ENCODE results near the gene SFRP4. TPM values are rescaled to one million over a fixed set of nuclear protein-coding genes. Genes with fewer than 3 reads are reported as not detected.

The SFRP4 gene
- total RNA-seq, 1 donor from 2014 or later, result 0.39 TPM

DNA sequence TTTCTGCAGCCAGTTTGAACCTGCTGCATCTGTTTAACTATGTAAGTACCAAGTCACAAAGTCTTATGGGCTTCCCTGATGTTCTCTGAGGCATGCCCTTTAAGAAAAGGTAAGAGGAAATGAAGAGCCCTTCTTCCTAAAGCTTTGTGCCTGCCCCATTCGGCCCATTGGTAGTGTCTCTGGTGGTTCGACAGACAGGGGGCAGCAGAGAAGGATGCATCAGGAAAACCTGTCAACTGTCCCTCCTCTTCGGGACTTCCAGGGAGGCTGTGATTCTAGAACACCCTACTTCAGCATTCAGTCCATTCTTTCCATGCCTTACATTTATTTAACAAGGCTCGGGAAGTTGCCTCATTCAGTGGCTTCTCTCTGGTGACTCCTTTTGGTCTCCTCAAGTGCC is 1.9 kb upstream of the SFRP4 start:
- Histone ChIP-seq H3K9ac (ENCODE audit: low read length) (no peak overlapping the region), H3K4me3 (ENCODE audit: insufficient read depth, low read depth, low read length) (no peak overlapping the region), H3K36me3 (ENCODE audit: insufficient read depth, low read length) (no peaks in the 10 kb centered on the region), H3K9me3 (ENCODE audit: insufficient read depth, low read depth, low read length) (no peaks in the 10 kb centered on the region), H3K4me1 (ENCODE audit: insufficient read depth, low read length) (peaks cover 28% of the 10 kb centered on the region), H3K4me2 (ENCODE audit: low read length) (no peak overlapping the region), H3K27me3 (ENCODE audit: insufficient read depth, low read length) (peaks cover 17% of the 10 kb centered on the region), H3K79me2 (ENCODE audit: insufficient read depth, low read length) (peaks cover 19% of the 10 kb centered on the region), H4K20me1 (ENCODE audit: insufficient read depth, low read length) (no peaks in the 10 kb centered on the region), H2AFZ (ENCODE audit: low read depth, low read length) (no peak overlapping the region), H3K27ac (ENCODE audit: low read depth, low read length) (no peak overlapping the region)
- Mint-ChIP-seq H3K27me3 (ENCODE audit: low read depth, unreplicated experiment) (peaks cover 45% of the 10 kb centered on the region), H3K36me3 (ENCODE audit: low read depth, unreplicated experiment) (no peaks in the 10 kb centered on the region), H3K9me3 (ENCODE audit: unreplicated experiment) (no peaks in the 10 kb centered on the region), H3K4me1 (ENCODE audit: low read depth, unreplicated experiment) (peaks cover 4% of the 10 kb centered on the region), H3K27ac (ENCODE audit: unreplicated experiment) (no peak overlapping the region), H3K4me3 (ENCODE audit: unreplicated experiment) (no peak overlapping the region)
- no peak for TF ChIP-seq EZH2 (IDR thresholded peaks at IDR 0.05; ENCODE audit: insufficient read depth, low read length)
- TF ChIP-seq, protein P1, sequence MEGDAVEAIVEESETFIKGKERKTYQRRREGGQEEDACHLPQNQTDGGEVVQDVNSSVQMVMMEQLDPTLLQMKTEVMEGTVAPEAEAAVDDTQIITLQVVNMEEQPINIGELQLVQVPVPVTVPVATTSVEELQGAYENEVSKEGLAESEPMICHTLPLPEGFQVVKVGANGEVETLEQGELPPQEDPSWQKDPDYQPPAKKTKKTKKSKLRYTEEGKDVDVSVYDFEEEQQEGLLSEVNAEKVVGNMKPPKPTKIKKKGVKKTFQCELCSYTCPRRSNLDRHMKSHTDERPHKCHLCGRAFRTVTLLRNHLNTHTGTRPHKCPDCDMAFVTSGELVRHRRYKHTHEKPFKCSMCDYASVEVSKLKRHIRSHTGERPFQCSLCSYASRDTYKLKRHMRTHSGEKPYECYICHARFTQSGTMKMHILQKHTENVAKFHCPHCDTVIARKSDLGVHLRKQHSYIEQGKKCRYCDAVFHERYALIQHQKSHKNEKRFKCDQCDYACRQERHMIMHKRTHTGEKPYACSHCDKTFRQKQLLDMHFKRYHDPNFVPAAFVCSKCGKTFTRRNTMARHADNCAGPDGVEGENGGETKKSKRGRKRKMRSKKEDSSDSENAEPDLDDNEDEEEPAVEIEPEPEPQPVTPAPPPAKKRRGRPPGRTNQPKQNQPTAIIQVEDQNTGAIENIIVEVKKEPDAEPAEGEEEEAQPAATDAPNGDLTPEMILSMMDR (IDR thresholded peaks at IDR 0.05; ENCODE audit: insufficient read depth, low read depth, low read length), result no peak
- FAIRE-seq (no peak), DNase-seq (ENCODE audit: low read depth) (no peak)

DNA sequence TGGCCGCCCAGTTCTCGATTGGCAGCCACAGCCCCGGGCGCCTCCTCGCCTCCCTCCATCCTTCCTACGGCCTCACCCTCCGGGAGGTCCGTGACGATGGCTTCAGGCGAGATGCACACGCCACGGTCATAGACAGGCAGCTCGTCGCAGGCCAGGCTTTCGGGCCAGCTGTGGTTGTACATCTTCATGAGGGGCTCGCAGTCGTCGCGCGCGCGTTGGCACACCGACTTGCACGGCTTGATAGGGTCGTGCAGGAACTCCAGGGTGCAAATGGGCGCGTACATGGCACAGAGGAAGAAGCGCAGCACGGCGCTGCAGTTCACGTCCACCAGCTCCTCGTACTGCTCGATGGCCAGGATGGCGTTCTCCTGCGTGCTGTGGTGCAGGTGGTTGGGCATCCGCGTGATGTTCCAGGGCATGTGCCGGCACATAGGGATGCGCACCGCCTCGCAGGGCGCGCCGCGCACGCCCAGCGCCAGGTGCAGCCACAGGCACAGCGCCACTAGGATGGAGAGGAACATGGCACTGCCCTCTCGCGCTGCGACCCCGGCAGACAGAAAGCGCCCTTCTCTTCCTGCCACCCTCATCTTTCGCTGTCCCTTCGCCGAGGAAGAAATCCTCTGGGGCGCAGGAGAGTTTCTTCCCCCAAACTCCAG is 472 bp downstream of the SFRP4 start:
- H3K36me3 ChIP-seq (ENCODE audit: insufficient read depth, low read length), result no peaks in the 10 kb centered on the region
- peaks cover 2% of the 10 kb centered on the region for H3K4me1 Mint-ChIP-seq (ENCODE audit: low read depth, unreplicated experiment)
- H3K27ac Mint-ChIP-seq (ENCODE audit: unreplicated experiment), result no peak overlapping the region
- peak; percentile 22 for DNase-seq (ENCODE audit: low read depth)
- no peaks in the 10 kb centered on the region for H3K9me3 ChIP-seq (ENCODE audit: insufficient read depth, low read depth, low read length)
- TF ChIP-seq, protein P1 (IDR thresholded peaks at IDR 0.05; ENCODE audit: insufficient read depth, low read depth, low read length), result no peak
- peak; percentile 75 for TF ChIP-seq EZH2 (IDR thresholded peaks at IDR 0.05; ENCODE audit: insufficient read depth, low read length)
- H3K27me3 Mint-ChIP-seq (ENCODE audit: low read depth, unreplicated experiment), result peaks cover 44% of the 10 kb centered on the region
- no peaks in the 10 kb centered on the region for H4K20me1 ChIP-seq (ENCODE audit: insufficient read depth, low read length)
- no peaks in the 10 kb centered on the region for H3K36me3 Mint-ChIP-seq (ENCODE audit: low read depth, unreplicated experiment)
- no peak overlapping the region for H3K27ac ChIP-seq (ENCODE audit: low read depth, low read length)
- H3K9ac ChIP-seq (ENCODE audit: low read length), result peak overlapping the region; percentile 72
- no peak for FAIRE-seq
- H3K79me2 ChIP-seq (ENCODE audit: insufficient read depth, low read length), result no peaks in the 10 kb centered on the region
- peak overlapping the region; percentile 52 for H3K4me3 Mint-ChIP-seq (ENCODE audit: unreplicated experiment)
- peaks cover 28% of the 10 kb centered on the region for H3K4me1 ChIP-seq (ENCODE audit: insufficient read depth, low read length)
- peak overlapping the region; percentile 54 for H3K4me3 ChIP-seq (ENCODE audit: insufficient read depth, low read depth, low read length)
- H3K27me3 ChIP-seq (ENCODE audit: insufficient read depth, low read length), result peaks cover 17% of the 10 kb centered on the region
- peak overlapping the region; percentile 89 for H3K4me2 ChIP-seq (ENCODE audit: low read length)
- no peaks in the 10 kb centered on the region for H3K9me3 Mint-ChIP-seq (ENCODE audit: unreplicated experiment)
- H2AFZ ChIP-seq (ENCODE audit: low read depth, low read length), result peak overlapping the region; percentile 82

DNA sequence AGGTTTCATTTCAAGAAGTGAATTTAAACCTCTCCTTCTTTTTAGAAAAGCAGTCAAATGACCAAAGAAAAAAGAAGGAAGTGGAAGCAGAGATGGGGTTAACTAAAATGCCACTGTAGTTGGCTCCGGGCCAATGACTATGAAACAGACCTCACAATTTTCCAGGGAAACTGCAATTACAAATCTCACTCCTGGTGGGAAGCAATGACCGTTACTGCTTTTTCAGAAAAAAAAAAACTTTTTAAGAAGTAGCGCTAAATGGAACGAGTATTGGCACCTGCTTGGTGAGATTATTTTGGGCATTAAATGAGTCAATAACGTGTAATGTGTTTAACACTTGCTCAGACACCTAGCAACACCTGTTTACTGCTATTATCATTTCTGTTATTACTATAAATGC is 1.2 kb downstream of the SFRP4 start:
- H3K4me1 Mint-ChIP-seq (ENCODE audit: low read depth, unreplicated experiment), result peaks cover 2% of the 10 kb centered on the region
- no peak for TF ChIP-seq EZH2 (IDR thresholded peaks at IDR 0.05; ENCODE audit: insufficient read depth, low read length)
- TF ChIP-seq, protein P1 (IDR thresholded peaks at IDR 0.05; ENCODE audit: insufficient read depth, low read depth, low read length), result no peak
- H3K27me3 Mint-ChIP-seq (ENCODE audit: low read depth, unreplicated experiment), result peaks cover 42% of the 10 kb centered on the region
- Histone ChIP-seq H3K4me1 (ENCODE audit: insufficient read depth, low read length) (peaks cover 27% of the 10 kb centered on the region), H3K4me3 (ENCODE audit: insufficient read depth, low read depth, low read length) (peak overlapping the region; percentile 54), H3K4me2 (ENCODE audit: low read length) (peak overlapping the region; percentile 89), H3K36me3 (ENCODE audit: insufficient read depth, low read length) (no peaks in the 10 kb centered on the region), H2AFZ (ENCODE audit: low read depth, low read length) (no peak overlapping the region), H3K27ac (ENCODE audit: low read depth, low read length) (no peak overlapping the region), H4K20me1 (ENCODE audit: insufficient read depth, low read length) (no peaks in the 10 kb centered on the region), H3K9me3 (ENCODE audit: insufficient read depth, low read depth, low read length) (no peaks in the 10 kb centered on the region), H3K27me3 (ENCODE audit: insufficient read depth, low read length) (peaks cover 17% of the 10 kb centered on the region), H3K9ac (ENCODE audit: low read length) (peak overlapping the region; percentile 72), H3K79me2 (ENCODE audit: insufficient read depth, low read length) (no peaks in the 10 kb centered on the region)
- no peak for FAIRE-seq
- no peak overlapping the region for H3K4me3 Mint-ChIP-seq (ENCODE audit: unreplicated experiment)
- H3K9me3 Mint-ChIP-seq (ENCODE audit: unreplicated experiment), result no peaks in the 10 kb centered on the region
- no peak for DNase-seq (ENCODE audit: low read depth)
- H3K36me3 Mint-ChIP-seq (ENCODE audit: low read depth, unreplicated experiment), result no peaks in the 10 kb centered on the region
- H3K27ac Mint-ChIP-seq (ENCODE audit: unreplicated experiment), result no peak overlapping the region
